K562 (cell line): Measurements from ENCODE around the gene GPAT2. TPM values are rescaled to one million over a fixed set of nuclear protein-coding genes. Genes with fewer than 3 reads are reported as not detected.
"Not testable (repeated sequence)": the region's sequence is repeated elsewhere in the genome, so short reads cannot be mapped to it uniquely, and the experiment has no call there.

Experiments used
- ATAC-seq: fragments of 200-7000 bp; cut with Tn5 transposase; 3 replicates; pipeline ENCODE4 v1.9.1; 2020; ENCODE audit warnings: moderate library complexity
- BruUV-seq: library from RNA; stranded (reverse); fragments of 400-500 nt; replicated peaks from 2 replicates; lab custom pipeline; 2021; lab: Mats Ljungman, UMichigan
- CTCF ChIA-PET: fragments of 300-600 bp; formaldehyde crosslinking; extraction: SDS; loops from one replicate; lab custom pipeline; 2021; ENCODE audit warnings: low intra/inter-chr PET ratio; lab: Yijun Ruan, JAX
- POLR2A ChIA-PET: fragments of 300-600, 350-650 bp; sonication (Branson Sonifier 250); formaldehyde crosslinking; extraction: SDS; loops from one replicate; lab custom pipeline; 2021; ENCODE audit warnings: antibody characterized with exemption, inconsistent platforms; lab: Yijun Ruan, JAX
- DNase-seq, 4 experiments: peaks; one replicate each; pipeline versions ENCODE4 v3.0.0 to v3.0.0-alpha.2; 2011 to 2018; ENCODE audit warnings: low spot score in 3 of 4, mixed read lengths in 3 of 4; ENCODE audit errors: extremely low read depth in 1 of 4
- FAIRE-seq: peaks from 2 replicates; lab custom pipeline; 2011; peaks lifted over from hg19 to GRCh38; lab: Jason Lieb, UNC
- H2AFZ ChIP-seq: 2 replicates; pipeline ENCODE4 v1.6.0; 2011; ENCODE audit warnings: low read depth, low read length, control low read depth, inconsistent platforms
- H3K27ac ChIP-seq: fragments of 200-600 bp; 3 replicates; pipeline ENCODE4 v1.8.0; 2011; ENCODE audit warnings: low read depth, mild to moderate bottlenecking, control low read depth, inconsistent platforms, low read length, moderate library complexity, mixed read lengths; ENCODE audit errors: extremely low read depth
- H3K27me3 ChIP-seq, 2 experiments: fragments of 300-600 bp in 1 of 2; 2 replicates in 1 of 2; 3 replicates in 1 of 2; pipeline versions ENCODE4 v1.6.0 to v1.8.0; 2011; ENCODE audit warnings: inconsistent platforms in 2 of 2, low read length in 2 of 2, mild to moderate bottlenecking in 1 of 2, mixed read lengths in 1 of 2, moderate library complexity in 1 of 2; ENCODE audit not compliant: control insufficient read depth in 2 of 2, insufficient read depth in 2 of 2
- H3K36me3 ChIP-seq: fragments of 300-600 bp; 3 replicates; pipeline ENCODE4 v1.8.0; 2011; ENCODE audit warnings: mild to moderate bottlenecking, low read length, inconsistent platforms; ENCODE audit not compliant: control insufficient read depth, insufficient read depth
- H3K4me1 ChIP-seq, 2 experiments: fragments of 200-600 bp in 1 of 2; replicated peaks in 1 of 2; 2 replicates in 1 of 2; 3 replicates in 1 of 2; pipeline versions ENCODE4 v1.5.1 to v1.8.0; 2011; ENCODE audit warnings: inconsistent platforms in 2 of 2, low read length in 2 of 2, mild to moderate bottlenecking in 1 of 2, mixed read lengths in 1 of 2, moderate library complexity in 1 of 2; ENCODE audit not compliant: control insufficient read depth in 2 of 2, insufficient read depth in 2 of 2
- H3K4me2 ChIP-seq: 2 replicates; pipeline ENCODE4 v1.6.1; 2011; ENCODE audit warnings: low read length, control low read depth, inconsistent platforms, mixed read lengths; ENCODE audit not compliant: insufficient read depth
- H3K4me3 ChIP-seq: fragments of 200-600 bp; sonication (generic), shearing (Covaris generic); 2 replicates; pipeline ENCODE4 v1.5.1; 2016; ENCODE audit warnings: control low read depth, inconsistent platforms
- H3K79me2 ChIP-seq: fragments of 200-600 bp; 3 replicates; pipeline ENCODE4 v1.8.0; 2011; ENCODE audit warnings: low read length, inconsistent platforms; ENCODE audit not compliant: control insufficient read depth, insufficient read depth
- H3K9ac ChIP-seq, 2 experiments: 2 replicates each; pipeline versions ENCODE4 v1.6.0 to v1.6.1; 2011; ENCODE audit warnings: low read depth in 2 of 2, low read length in 2 of 2, control low read depth in 1 of 2, inconsistent platforms in 1 of 2, mild to moderate bottlenecking in 1 of 2, mixed read lengths in 1 of 2; ENCODE audit not compliant: insufficient read depth in 1 of 2
- H3K9me1 ChIP-seq: one replicate; pipeline ENCODE4 v1.6.0; 2011; ENCODE audit warnings: inconsistent platforms, mild to moderate bottlenecking, low read length, moderate library complexity; ENCODE audit not compliant: control insufficient read depth, insufficient read depth
- H3K9me3 ChIP-seq: replicated peaks from 2 replicates; pipeline ENCODE4 v1.5.1; 2011; ENCODE audit warnings: low read depth, low read length, inconsistent platforms; ENCODE audit not compliant: control insufficient read depth, insufficient read depth
- H4K20me1 ChIP-seq: replicated peaks from 2 replicates; pipeline ENCODE4 v1.6.1; 2011; ENCODE audit warnings: low read length, inconsistent platforms, mixed read lengths; ENCODE audit not compliant: control insufficient read depth, insufficient read depth
- WGBS: fragments of 100-300 bp; shearing (Covaris generic); methylation state at CpG from one replicate; pipeline ENCODE4 v1.1.6; 2016; ENCODE audit warnings: low coverage, mixed read lengths; ENCODE audit not compliant: insufficient coverage; ENCODE audit errors: missing lambda C conversion rate; 5-methylcytosine and 5-hydroxymethylcytosine counted together
- in situ Hi-C: fragments of 300-500 bp; cut with MboI; formaldehyde crosslinking; loops from 4 replicates; pipeline ENCODE4 v1.15.0; 2018; ENCODE audit warnings: inconsistent platforms, mixed read lengths
- intact Hi-C: fragments of 100-400 bp; cut with micrococcal nuclease; formaldehyde crosslinking; loops from 2 replicates; pipeline ENCODE4 v1.14.2; 2022
- polyA plus RNA-seq, 8 experiments: library from polyadenylated mRNA; depleted of rRNA in 4 of 8; stranded (reverse) in 5 of 8; unstranded in 3 of 8; fragments of >200 nt; fragmentation: Nextera tagmentation in 2 of 8; fragmentation: Illumina TruSeq in 1 of 8; extraction: Ambion mirVana in 2 of 8; extraction: Trizol in 1 of 8; gene quantifications; 2 replicates each; pipeline versions ENCODE4 v1.2.1 to v1.2.3, GENCODE V29; 2011 to 2014; ENCODE audit warnings: inconsistent platforms in 1 of 8, missing spikeins in 1 of 8
- total RNA-seq, 7 experiments: library from RNA; depleted of rRNA in 6 of 7; stranded (reverse); fragments of >200 nt in 6 of 7; fragmentation: Illumina TruSeq in 2 of 7; extraction: Trizol in 2 of 7; gene quantifications; 2 replicates each; pipeline versions ENCODE4 v1.2.1 to v1.2.3, GENCODE V29; 2011 to 2021; ENCODE audit warnings: low replicate concordance in 1 of 7

The GPAT2 gene
- total and polyA plus RNA-seq, 9 of the 15 experiments (the other 6 are each of a cell fraction or from before 2014, with no cell fraction given): 0.01 to 1.2 (median 0.22) TPM; not detected in 3

- H3K27ac ChIP-seq, FAIRE-seq, in situ Hi-C loops, H3K9ac ChIP-seq, H3K4me3 ChIP-seq, intact Hi-C loops, H3K79me2 ChIP-seq, POLR2A ChIA-PET, H3K27me3 ChIP-seq, ATAC-seq, DNase-seq, H3K36me3 ChIP-seq, CTCF ChIA-PET, H3K9me3 ChIP-seq, H3K9me1 ChIP-seq, H4K20me1 ChIP-seq, H3K4me1 ChIP-seq, H3K4me2 ChIP-seq, BruUV-seq, H2AFZ ChIP-seq: not testable (repeated sequence)
- 0% methylated on average over 2 of the region's 6 CpGs for WGBS
Measured at GRCh38 chr2:96055830-96056229, 21.1 kb upstream of the GPAT2 start.

GRCh38 chr2:96054537-96054936 is 19.8 kb upstream of the GPAT2 start:
- in situ Hi-C loops, H3K27ac ChIP-seq, ATAC-seq, H3K4me1 ChIP-seq, H3K36me3 ChIP-seq, H4K20me1 ChIP-seq, H3K27me3 ChIP-seq, H3K4me2 ChIP-seq, H2AFZ ChIP-seq, CTCF ChIA-PET, BruUV-seq, POLR2A ChIA-PET, FAIRE-seq, H3K9ac ChIP-seq, H3K79me2 ChIP-seq, H3K9me3 ChIP-seq, H3K4me3 ChIP-seq, DNase-seq, intact Hi-C loops, H3K9me1 ChIP-seq: not testable (repeated sequence)
- WGBS: 11% methylated on average over 3 of the region's 7 CpGs

- H3K36me3 ChIP-seq, DNase-seq, H3K27me3 ChIP-seq, H3K9ac ChIP-seq, H3K79me2 ChIP-seq, H3K9me1 ChIP-seq, BruUV-seq, H4K20me1 ChIP-seq, H3K4me2 ChIP-seq, H3K27ac ChIP-seq, POLR2A ChIA-PET, FAIRE-seq, H2AFZ ChIP-seq, H3K9me3 ChIP-seq, ATAC-seq, intact Hi-C loops, H3K4me1 ChIP-seq, CTCF ChIA-PET, H3K4me3 ChIP-seq, in situ Hi-C loops: not testable (repeated sequence)
- WGBS: 0% methylated on average over 5 of the region's 7 CpGs
Measured at GRCh38 chr2:96053385-96053784, 18.7 kb upstream of the GPAT2 start.

- H3K79me2 ChIP-seq, H2AFZ ChIP-seq, H3K9me1 ChIP-seq, CTCF ChIA-PET, H3K27ac ChIP-seq, H3K9me3 ChIP-seq, H3K9ac ChIP-seq, ATAC-seq, DNase-seq, intact Hi-C loops, BruUV-seq, H3K4me1 ChIP-seq, H3K4me2 ChIP-seq, H3K4me3 ChIP-seq, H3K36me3 ChIP-seq, POLR2A ChIA-PET, in situ Hi-C loops, H3K27me3 ChIP-seq, H4K20me1 ChIP-seq, FAIRE-seq: not testable (repeated sequence)
- WGBS: 0% methylated on average over 1 of the region's 3 CpGs
Measured at GRCh38 chr2:96052632-96053031, 17.9 kb upstream of the GPAT2 start.
